ENCODE data around the gene DNAH10. TPM values are rescaled to one million over a fixed set of nuclear protein-coding genes. Genes with fewer than 3 reads are reported as not detected.

Gene DNAH10
- total RNA-seq, 1 donor from 2014 or later, result not detected

DNA sequence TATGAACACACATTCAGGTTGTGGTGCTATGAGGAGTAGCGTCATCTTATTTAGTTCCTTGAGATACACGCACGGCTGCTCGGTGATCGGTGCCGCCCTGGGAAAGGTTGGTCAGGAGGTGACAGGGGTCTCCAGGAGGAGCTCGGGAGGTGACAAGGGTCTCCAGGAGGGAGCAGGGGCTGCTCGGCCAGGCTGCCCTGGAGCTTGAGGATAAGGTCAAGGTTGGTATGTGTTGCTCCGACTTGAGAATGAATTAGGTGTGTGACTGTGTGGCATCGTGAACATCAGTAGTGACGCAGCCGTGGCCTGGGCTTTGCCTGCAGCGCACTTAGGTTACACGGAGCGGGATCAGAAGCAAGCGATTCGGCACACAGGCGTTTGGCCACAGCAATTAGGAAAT is 174.4 kb downstream of the DNAH10 start:
- Histone ChIP-seq H3K36me3 (peaks cover 25 to 54% of the 10 kb centered on the region in 2 donors), H3K27ac (no peak overlapping the region), H3K4me3 (no peak overlapping the region), H3K4me1 (no peaks in the 10 kb centered on the region), H3K9me3 (no peaks in the 10 kb centered on the region), H3K27me3 (no peaks in the 10 kb centered on the region)
- TF ChIP-seq, protein P1, sequence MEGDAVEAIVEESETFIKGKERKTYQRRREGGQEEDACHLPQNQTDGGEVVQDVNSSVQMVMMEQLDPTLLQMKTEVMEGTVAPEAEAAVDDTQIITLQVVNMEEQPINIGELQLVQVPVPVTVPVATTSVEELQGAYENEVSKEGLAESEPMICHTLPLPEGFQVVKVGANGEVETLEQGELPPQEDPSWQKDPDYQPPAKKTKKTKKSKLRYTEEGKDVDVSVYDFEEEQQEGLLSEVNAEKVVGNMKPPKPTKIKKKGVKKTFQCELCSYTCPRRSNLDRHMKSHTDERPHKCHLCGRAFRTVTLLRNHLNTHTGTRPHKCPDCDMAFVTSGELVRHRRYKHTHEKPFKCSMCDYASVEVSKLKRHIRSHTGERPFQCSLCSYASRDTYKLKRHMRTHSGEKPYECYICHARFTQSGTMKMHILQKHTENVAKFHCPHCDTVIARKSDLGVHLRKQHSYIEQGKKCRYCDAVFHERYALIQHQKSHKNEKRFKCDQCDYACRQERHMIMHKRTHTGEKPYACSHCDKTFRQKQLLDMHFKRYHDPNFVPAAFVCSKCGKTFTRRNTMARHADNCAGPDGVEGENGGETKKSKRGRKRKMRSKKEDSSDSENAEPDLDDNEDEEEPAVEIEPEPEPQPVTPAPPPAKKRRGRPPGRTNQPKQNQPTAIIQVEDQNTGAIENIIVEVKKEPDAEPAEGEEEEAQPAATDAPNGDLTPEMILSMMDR (IDR thresholded peaks at IDR 0.05), result no peak
- intact Hi-C loops (cut with DNase I), result no loop called here
- no peak for DNase-seq (ENCODE audit: low spot score in 2 of 2)

GRCh38 chr12:123936956-123937706 is 175.0 kb downstream of the DNAH10 start:
- Histone ChIP-seq H3K27ac (no peak overlapping the region), H3K27me3 (no peaks in the 10 kb centered on the region), H3K36me3 (peaks cover 25 to 61% of the 10 kb centered on the region in 2 donors), H3K9me3 (no peaks in the 10 kb centered on the region), H3K4me3 (no peak overlapping the region), H3K4me1 (peaks cover 0 to 3% of the 10 kb centered on the region in 2 donors)
- TF ChIP-seq, protein P1 (IDR thresholded peaks at IDR 0.05), result no peak
- DNase-seq (ENCODE audit: low spot score in 2 of 2), result peak in 1 of 2 donors; percentile 61
- intact Hi-C loops (cut with DNase I), result no loop called here

- TF ChIP-seq, protein P1 (IDR thresholded peaks at IDR 0.05), result no peak
- Histone ChIP-seq H3K27ac (no peak overlapping the region), H3K9me3 (no peaks in the 10 kb centered on the region), H3K4me3 (no peak overlapping the region), H3K4me1 (peaks cover 0 to 9% of the 10 kb centered on the region in 2 donors), H3K36me3 (peaks cover 25 to 69% of the 10 kb centered on the region in 2 donors), H3K27me3 (no peaks in the 10 kb centered on the region)
- peak in 1 of 2 donors; percentile 54 for DNase-seq (ENCODE audit: low spot score in 2 of 2)
- intact Hi-C loops (cut with DNase I), result no loop called here
Observed at GRCh38 chr12:123937707-123938591, 175.8 kb downstream of the DNAH10 start.

DNA sequence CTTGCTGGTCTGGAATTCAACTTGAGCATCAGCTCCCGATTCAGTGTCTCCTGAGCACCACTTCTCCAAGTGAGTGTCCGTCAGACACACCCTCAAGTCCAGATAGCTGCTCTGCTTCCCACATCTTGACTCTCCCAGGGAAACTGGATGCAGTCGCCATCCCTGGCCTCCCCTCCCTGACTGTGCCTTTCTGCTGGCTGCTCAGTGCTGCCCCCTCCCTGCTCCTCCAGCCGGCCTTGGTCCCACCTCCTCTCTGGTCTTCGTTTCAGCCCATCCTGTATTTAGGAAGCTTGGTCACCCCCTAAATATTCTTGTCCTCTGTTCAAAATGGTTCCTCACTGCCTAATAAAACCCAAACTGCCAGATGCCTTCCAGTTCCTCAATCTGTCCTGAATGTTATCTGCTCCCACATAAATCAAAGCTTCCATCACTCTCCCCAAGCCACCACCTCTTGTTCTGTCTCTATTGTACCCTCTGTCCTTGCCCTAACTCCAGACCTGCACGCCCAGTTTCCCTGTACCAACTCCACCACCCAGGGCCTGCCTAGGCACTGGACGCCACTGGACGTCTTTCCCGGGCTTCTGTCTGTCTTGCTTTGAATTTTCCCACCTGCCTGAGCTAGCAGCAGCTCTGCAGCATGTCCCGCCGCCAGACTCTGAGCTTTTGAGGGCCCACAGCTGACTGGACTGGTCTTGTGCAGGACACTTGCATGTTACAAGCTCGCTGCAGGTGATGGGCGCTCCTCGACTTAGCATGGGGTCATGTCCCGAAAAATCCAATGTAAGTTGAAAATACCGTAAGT is 176.8 kb downstream of the DNAH10 start:
- Histone ChIP-seq H3K36me3 (peaks cover 31 to 77% of the 10 kb centered on the region in 2 donors), H3K9me3 (no peaks in the 10 kb centered on the region), H3K4me1 (peaks cover 0 to 14% of the 10 kb centered on the region in 2 donors), H3K27ac (no peak overlapping the region), H3K4me3 (no peak overlapping the region), H3K27me3 (no peaks in the 10 kb centered on the region)
- DNase-seq (ENCODE audit: low spot score in 2 of 2), result peak in 1 of 2 donors; percentile 58
- TF ChIP-seq, protein P1 (IDR thresholded peaks at IDR 0.05), result no peak
- intact Hi-C loops (cut with DNase I), result no loop called here
